Upper lobe of left lung (tissue), 6 donors: Measurements from ENCODE around the gene LHB. TPM values are rescaled to one million over a fixed set of nuclear protein-coding genes. Genes with fewer than 3 reads are reported as not detected.
A peak's percentile ranks its signal among the peaks of the same experiment; 100 is the strongest.

Experiments used
- ATAC-seq, 2 donors: fragments of 200-7000 bp; cut with Tn5 transposase; one replicate each; pipeline ENCODE4 v1.9.1; 2022; ENCODE audit warnings: mild to moderate bottlenecking in 2 of 2, moderate library complexity in 2 of 2; ENCODE audit not compliant: low FRiP score in 2 of 2
- DNase-seq, 2 donors: peaks; one replicate each; pipeline ENCODE4 v3.0.0-alpha.2; 2019 to 2020
- H3K27ac ChIP-seq, 4 donors: fragments of 200-600 bp; sonication (generic); one replicate each; pipeline ENCODE4 v1.5.1; 2016 to 2019
- H3K27me3 ChIP-seq, 4 donors: fragments of 200-600 bp; sonication (generic); one replicate each; pipeline ENCODE4 v1.5.1; 2017 to 2019
- H3K36me3 ChIP-seq, 4 donors: fragments of 200-600 bp; sonication (generic); one replicate each; pipeline ENCODE4 v1.5.1; 2016 to 2019
- H3K4me1 ChIP-seq, 4 donors: fragments of 200-600 bp; sonication (generic); one replicate each; pipeline ENCODE4 v1.5.1; 2018 to 2019
- H3K4me3 ChIP-seq, 4 donors: fragments of 200-600 bp; sonication (generic); one replicate each; pipeline ENCODE4 v1.5.1; 2017 to 2019; ENCODE audit warnings: mild to moderate bottlenecking in 2 of 4, moderate library complexity in 1 of 4
- H3K9me3 ChIP-seq, 4 donors: fragments of 200-600 bp; sonication (generic); one replicate each; pipeline ENCODE4 v1.5.1; 2018 to 2019
- CTCF ChIP-seq, 6 experiments: fragments of 450-650 bp in 4 of 6; fragments of 200-600 bp in 2 of 6; sonication (generic) in 2 of 6; IDR thresholded peaks; one replicate each; pipeline ENCODE4 v1.5.1; 2016 to 2019; ENCODE audit warnings: antibody characterized with exemption in 6 of 6
- EP300 ChIP-seq, 4 donors: sonication (generic); formaldehyde crosslinking; IDR thresholded peaks; one replicate each; pipeline ENCODE4 v1.5.1; 2017; ENCODE audit warnings: antibody characterized with exemption in 4 of 4, control low read depth in 2 of 4
- POLR2A ChIP-seq, 4 donors: fragments of 450-650 bp; IDR thresholded peaks; one replicate each; pipeline ENCODE4 v1.5.1; 2016 to 2017; ENCODE audit warnings: antibody characterized with exemption in 4 of 4, mild to moderate bottlenecking in 2 of 4
- POLR2AphosphoS5 ChIP-seq, 2 donors: sonication (generic); formaldehyde crosslinking; IDR thresholded peaks; one replicate each; pipeline ENCODE4 v1.5.1; 2017; ENCODE audit warnings: antibody characterized with exemption in 2 of 2
- WGBS, 2 donors: methylation state at CpG; one replicate each; pipeline ENCODE4 v1.1.5; 2017 to 2018; 5-methylcytosine and 5-hydroxymethylcytosine counted together
- total RNA-seq, 6 donors: library from RNA; depleted of rRNA in 4 of 6; stranded (reverse); fragments of >200 nt in 4 of 6; gene quantifications; one replicate each; pipeline versions ENCODE4 v1.1.0 to v1.2.1, GENCODE V29; 2016 to 2021
- donor health status: DM: no; HTN: no; CAD: no; lungs with moderate emphysema.
- donor health status: DM: no; HTN: yes; CAD: no; lungs with severe emphysema.

Gene LHB
- total RNA-seq, 6 donors from 2014 or later: 0.77 TPM; not detected in 5

GRCh38 chr19:49011194-49011593, 5.7 kb downstream of the LHB start:
- ATAC-seq (peak in 1 of 2 donors; percentile 20), DNase-seq (peak in 1 of 2 donors; percentile 48)
- Histone ChIP-seq H3K27ac (no peak overlapping the region), H3K4me1 (no peaks in the 10 kb centered on the region), H3K36me3 (peaks cover 15 to 91% (median 51%) of the 10 kb centered on the region in 4 donors), H3K27me3 (no peaks in the 10 kb centered on the region), H3K9me3 (no peaks in the 10 kb centered on the region), H3K4me3 (no peak overlapping the region)
- TF ChIP-seq POLR2AphosphoS5 (IDR thresholded peaks at IDR 0.05) (no peak), POLR2A (IDR thresholded peaks at IDR 0.05) (no peak), CTCF (IDR thresholded peaks at IDR 0.05) (no peak), EP300 (IDR thresholded peaks at IDR 0.05) (no peak)
- 75 to 85% methylated on average over 4 to 17 of the region's 17 CpGs for WGBS, 2 donors

GRCh38 chr19:49010453-49010852, 6.4 kb downstream of the LHB start:
- peak in 1 of 2 donors; percentile 53 for DNase-seq
- TF ChIP-seq EP300 (IDR thresholded peaks at IDR 0.05) (no peak), POLR2A (IDR thresholded peaks at IDR 0.05) (no peak), CTCF (IDR thresholded peaks at IDR 0.05) (no peak), POLR2AphosphoS5 (IDR thresholded peaks at IDR 0.05) (no peak)
- H3K27ac ChIP-seq: no peak overlapping the region
- 92 to 93% methylated on average over 14 to 18 of the region's 18 CpGs for WGBS, 2 donors
- no peaks in the 10 kb centered on the region for H3K27me3 ChIP-seq
- H3K9me3 ChIP-seq: no peaks in the 10 kb centered on the region
- H3K36me3 ChIP-seq: peaks cover 16 to 91% (median 55%) of the 10 kb centered on the region in 4 donors
- H3K4me3 ChIP-seq: no peak overlapping the region
- no peak for ATAC-seq
- H3K4me1 ChIP-seq: no peaks in the 10 kb centered on the region

GRCh38 chr19:49009828-49010227, 7.1 kb downstream of the LHB start:
- DNase-seq (peak in 1 of 2 donors; percentile 53), ATAC-seq (no peak)
- no peaks in the 10 kb centered on the region for H3K9me3 ChIP-seq
- no peak overlapping the region for H3K27ac ChIP-seq
- WGBS, 2 donors: 95 to 96% methylated on average over 14 to 18 of the region's 18 CpGs
- H3K4me1 ChIP-seq: no peaks in the 10 kb centered on the region
- no peak overlapping the region for H3K4me3 ChIP-seq
- peaks cover 22 to 91% (median 57%) of the 10 kb centered on the region in 4 donors for H3K36me3 ChIP-seq
- TF ChIP-seq POLR2A (IDR thresholded peaks at IDR 0.05) (no peak), POLR2AphosphoS5 (IDR thresholded peaks at IDR 0.05) (no peak), CTCF (IDR thresholded peaks at IDR 0.05) (no peak), EP300 (IDR thresholded peaks at IDR 0.05) (no peak)
- H3K27me3 ChIP-seq: no peaks in the 10 kb centered on the region

GRCh38 chr19:49006905-49007304, 10.0 kb downstream of the LHB start:
- no peaks in the 10 kb centered on the region for H3K9me3 ChIP-seq
- no peaks in the 10 kb centered on the region for H3K4me1 ChIP-seq
- H3K4me3 ChIP-seq: no peak overlapping the region
- DNase-seq: peak in 1 of 2 donors; percentile 82
- H3K27me3 ChIP-seq: no peaks in the 10 kb centered on the region
- no peak overlapping the region for H3K27ac ChIP-seq
- no peak for ATAC-seq
- TF ChIP-seq EP300 (IDR thresholded peaks at IDR 0.05) (no peak), POLR2AphosphoS5 (IDR thresholded peaks at IDR 0.05) (no peak), CTCF (IDR thresholded peaks at IDR 0.05) (no peak)
- WGBS, 2 donors: 89 to 91% methylated on average over 8 to 22 of the region's 22 CpGs
- H3K36me3 ChIP-seq: peaks cover 22 to 96% (median 62%) of the 10 kb centered on the region in 4 donors

- no peaks in the 10 kb centered on the region for H3K4me1 ChIP-seq
- DNase-seq (no peak), ATAC-seq (no peak)
- WGBS, 2 donors: 91 to 95% methylated on average over 7 of the region's 7 CpGs
- TF ChIP-seq EP300 (IDR thresholded peaks at IDR 0.05) (no peak), POLR2A (IDR thresholded peaks at IDR 0.05) (no peak), CTCF (IDR thresholded peaks at IDR 0.05) (no peak), POLR2AphosphoS5 (IDR thresholded peaks at IDR 0.05) (no peak)
- H3K27ac ChIP-seq: no peak overlapping the region
- peaks cover 22 to 84% (median 49%) of the 10 kb centered on the region in 4 donors for H3K36me3 ChIP-seq
- H3K9me3 ChIP-seq: no peaks in the 10 kb centered on the region
- H3K4me3 ChIP-seq: no peak overlapping the region
- no peaks in the 10 kb centered on the region for H3K27me3 ChIP-seq
Observed at GRCh38 chr19:49004964-49005614, 11.8 kb downstream of the LHB start.
